Neural cell (in vitro differentiated cells): ENCODE results near the gene CLBA1.

ENCODE experiments used
- CTCF ChIP-seq: fragments of 450-650 bp; IDR thresholded peaks from 2 replicates; pipeline ENCODE4 v1.5.1; 2014; ENCODE audit warnings: antibody characterized with exemption, mild to moderate bottlenecking, moderate library complexity; ENCODE audit not compliant: poor library complexity, severe bottlenecking
- EP300 ChIP-seq: fragments of 450-650 bp; conservative IDR thresholded peaks from 2 replicates; pipeline ENCODE4 v1.6.1; 2014; ENCODE audit warnings: antibody characterized with exemption, mild to moderate bottlenecking, moderate library complexity; ENCODE audit not compliant: poor library complexity, severe bottlenecking
- EZH2 ChIP-seq: fragments of 200-600, 300-800 bp; shearing (Covaris generic), sonication (generic); IDR thresholded peaks from 2 replicates; pipeline ENCODE4 v1.6.1; 2014; ENCODE audit warnings: antibody characterized with exemption, low read length, borderline replicate concordance, mild to moderate bottlenecking; ENCODE audit not compliant: insufficient read depth, poor library complexity, severe bottlenecking
- POLR2AphosphoS5 ChIP-seq: IDR thresholded peaks from 2 replicates; pipeline ENCODE4 v1.6.1; 2012
- RAD21 ChIP-seq: fragments of 450-650 bp; conservative IDR thresholded peaks from 2 replicates; pipeline ENCODE4 v1.6.1; 2014; ENCODE audit warnings: antibody characterized with exemption, mild to moderate bottlenecking, moderate library complexity

- TF ChIP-seq CTCF = no peak
- TF ChIP-seq EZH2 = no peak
- no peak for TF ChIP-seq RAD21
- no peak for TF ChIP-seq EP300
- TF ChIP-seq POLR2AphosphoS5 = no peak
These were observed 7.7 kb downstream of the CLBA1 start for GRCh38 chr14:104993306-104993705.
